ENCODE measurements around the gene PLEKHG1. TPM values are rescaled to one million over a fixed set of nuclear protein-coding genes. Genes with fewer than 3 reads are reported as not detected.
A peak's percentile ranks its signal among the peaks of the same experiment; 100 is the strongest.

Gene PLEKHG1
- total RNA-seq, 6 donors from 2014 or later: 16.3 to 45.4 (median 29.2) TPM

DNA sequence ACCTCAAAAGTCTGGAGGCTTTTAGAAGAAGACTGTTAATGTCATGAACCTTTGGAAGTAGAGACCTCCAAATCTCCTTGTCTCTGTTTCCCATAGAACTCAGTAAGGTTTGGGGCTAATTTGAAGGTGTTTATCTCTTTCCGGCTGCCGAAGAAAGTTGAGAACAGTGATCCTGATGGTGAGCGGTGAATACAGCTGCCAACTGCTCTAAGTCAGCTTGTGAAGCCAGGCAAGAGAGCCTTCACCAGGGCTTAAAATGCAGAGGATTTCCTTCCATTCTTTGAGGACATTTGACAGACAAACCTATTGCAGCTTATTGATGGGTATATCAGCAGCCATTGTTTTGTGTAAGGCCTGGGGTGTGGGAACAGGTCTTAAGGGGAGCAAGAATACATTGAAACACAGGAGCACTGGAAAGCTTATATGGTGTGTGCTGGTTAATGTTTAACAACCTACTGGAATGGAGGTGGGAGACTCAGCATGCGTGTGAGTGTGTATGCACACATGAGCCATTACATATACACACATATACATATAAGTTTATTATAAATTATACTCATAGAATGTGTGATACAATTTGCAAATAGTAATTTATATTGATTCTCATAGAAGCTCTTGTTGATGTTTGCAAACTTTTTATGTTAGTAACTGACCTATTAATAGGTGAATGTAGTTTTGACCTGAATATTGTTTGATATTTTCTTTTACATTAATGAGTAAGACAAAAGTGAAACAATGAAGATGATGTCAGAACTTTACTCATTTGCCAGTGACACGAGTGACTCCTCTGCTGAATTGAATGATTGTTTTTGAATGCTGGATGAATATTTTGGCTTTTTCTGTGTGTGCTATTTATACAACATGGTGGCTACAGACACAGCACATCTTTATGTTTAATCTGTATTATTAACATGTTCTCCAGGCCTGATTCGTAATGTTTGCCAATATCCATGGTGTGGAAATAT is 18.1 kb downstream of the PLEKHG1 start:
- no peak overlapping the region for H3K4me3 ChIP-seq
- TF ChIP-seq, protein P1, sequence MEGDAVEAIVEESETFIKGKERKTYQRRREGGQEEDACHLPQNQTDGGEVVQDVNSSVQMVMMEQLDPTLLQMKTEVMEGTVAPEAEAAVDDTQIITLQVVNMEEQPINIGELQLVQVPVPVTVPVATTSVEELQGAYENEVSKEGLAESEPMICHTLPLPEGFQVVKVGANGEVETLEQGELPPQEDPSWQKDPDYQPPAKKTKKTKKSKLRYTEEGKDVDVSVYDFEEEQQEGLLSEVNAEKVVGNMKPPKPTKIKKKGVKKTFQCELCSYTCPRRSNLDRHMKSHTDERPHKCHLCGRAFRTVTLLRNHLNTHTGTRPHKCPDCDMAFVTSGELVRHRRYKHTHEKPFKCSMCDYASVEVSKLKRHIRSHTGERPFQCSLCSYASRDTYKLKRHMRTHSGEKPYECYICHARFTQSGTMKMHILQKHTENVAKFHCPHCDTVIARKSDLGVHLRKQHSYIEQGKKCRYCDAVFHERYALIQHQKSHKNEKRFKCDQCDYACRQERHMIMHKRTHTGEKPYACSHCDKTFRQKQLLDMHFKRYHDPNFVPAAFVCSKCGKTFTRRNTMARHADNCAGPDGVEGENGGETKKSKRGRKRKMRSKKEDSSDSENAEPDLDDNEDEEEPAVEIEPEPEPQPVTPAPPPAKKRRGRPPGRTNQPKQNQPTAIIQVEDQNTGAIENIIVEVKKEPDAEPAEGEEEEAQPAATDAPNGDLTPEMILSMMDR (IDR thresholded peaks at IDR 0.05): no peak
- no peak for TF ChIP-seq POLR2A (IDR thresholded peaks at IDR 0.05)
- TF ChIP-seq EP300 (IDR thresholded peaks at IDR 0.05): no peak
- no peak for TF ChIP-seq POLR2AphosphoS5 (IDR thresholded peaks at IDR 0.05)
- WGBS, 2 donors: 70 to 75% methylated on average over 6 of the region's 6 CpGs
- peaks cover 7 to 20% (median 11%) of the 10 kb centered on the region in 4 donors for H3K4me1 ChIP-seq
- ATAC-seq (ENCODE audit: low FRiP score in 2 of 2): no peak
- no peak overlapping the region for H3K27ac ChIP-seq
- H3K36me3 ChIP-seq: no peaks in the 10 kb centered on the region
- H3K9me3 ChIP-seq: no peaks in the 10 kb centered on the region
- DNase-seq: no peak
- H3K27me3 ChIP-seq: no peaks in the 10 kb centered on the region

DNA sequence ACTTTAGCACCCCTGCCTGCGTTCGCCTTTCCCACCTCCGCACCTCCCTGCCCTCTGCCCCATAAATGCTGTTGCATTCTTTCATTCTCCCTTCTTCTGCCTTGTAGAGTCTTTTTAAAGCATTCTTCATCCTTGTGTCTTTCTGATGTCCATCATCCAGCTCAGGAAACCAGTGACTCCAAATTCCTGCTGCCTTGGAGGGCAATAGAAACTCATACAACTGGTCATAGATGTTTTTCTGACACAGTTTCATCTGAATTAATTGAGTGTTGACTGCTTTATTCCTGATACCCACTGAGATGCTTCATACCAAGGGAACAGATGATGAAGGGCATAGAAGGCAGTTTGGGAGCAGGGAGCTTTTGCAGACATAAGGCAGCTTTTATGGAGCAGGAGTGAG is 19.6 kb downstream of the PLEKHG1 start:
- TF ChIP-seq EP300 (IDR thresholded peaks at IDR 0.05) (no peak), POLR2A (IDR thresholded peaks at IDR 0.05) (no peak), POLR2AphosphoS5 (IDR thresholded peaks at IDR 0.05) (no peak)
- TF ChIP-seq, protein P1 (IDR thresholded peaks at IDR 0.05): no peak
- no peaks in the 10 kb centered on the region for H3K27me3 ChIP-seq
- H3K4me3 ChIP-seq: no peak overlapping the region
- no peak for DNase-seq
- H3K27ac ChIP-seq: no peak overlapping the region
- 92 to 99% methylated on average over 3 of the region's 3 CpGs for WGBS, 2 donors
- H3K9me3 ChIP-seq: no peaks in the 10 kb centered on the region
- peaks cover 14 to 21% (median 16%) of the 10 kb centered on the region in 4 donors for H3K4me1 ChIP-seq
- H3K36me3 ChIP-seq: no peaks in the 10 kb centered on the region
- no peak for ATAC-seq (ENCODE audit: low FRiP score in 2 of 2)

DNA sequence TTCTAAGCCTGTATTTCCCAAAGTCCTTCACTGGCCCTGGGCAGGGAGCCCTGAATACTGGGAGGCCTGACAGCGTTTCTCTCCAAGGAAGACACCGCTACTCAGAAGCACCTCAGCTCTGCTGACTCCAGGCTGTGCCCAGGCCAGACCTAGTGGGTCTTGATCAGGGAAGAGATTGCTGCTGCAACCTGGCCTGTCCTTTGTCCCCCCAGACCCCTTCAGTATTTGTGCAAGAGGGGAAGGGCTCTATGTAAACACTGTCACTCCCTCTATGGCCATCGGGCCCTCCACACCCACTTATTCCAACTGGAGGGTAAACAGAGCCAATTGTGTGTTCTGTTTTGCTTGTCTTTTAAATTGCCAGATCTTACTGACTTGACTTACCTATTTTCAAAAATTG is 20.6 kb downstream of the PLEKHG1 start:
- Histone ChIP-seq H3K27me3 (no peaks in the 10 kb centered on the region), H3K9me3 (no peaks in the 10 kb centered on the region), H3K27ac (no peak overlapping the region), H3K4me1 (peaks cover 14 to 21% (median 16%) of the 10 kb centered on the region in 4 donors), H3K36me3 (no peaks in the 10 kb centered on the region), H3K4me3 (no peak overlapping the region)
- DNase-seq (no peak), ATAC-seq (ENCODE audit: low FRiP score in 2 of 2) (no peak)
- WGBS, 2 donors: 56 to 66% methylated on average over 3 of the region's 3 CpGs
- TF ChIP-seq, protein P1 (IDR thresholded peaks at IDR 0.05): no peak
- TF ChIP-seq POLR2A (IDR thresholded peaks at IDR 0.05) (no peak), POLR2AphosphoS5 (IDR thresholded peaks at IDR 0.05) (no peak), EP300 (IDR thresholded peaks at IDR 0.05) (no peak)

DNA sequence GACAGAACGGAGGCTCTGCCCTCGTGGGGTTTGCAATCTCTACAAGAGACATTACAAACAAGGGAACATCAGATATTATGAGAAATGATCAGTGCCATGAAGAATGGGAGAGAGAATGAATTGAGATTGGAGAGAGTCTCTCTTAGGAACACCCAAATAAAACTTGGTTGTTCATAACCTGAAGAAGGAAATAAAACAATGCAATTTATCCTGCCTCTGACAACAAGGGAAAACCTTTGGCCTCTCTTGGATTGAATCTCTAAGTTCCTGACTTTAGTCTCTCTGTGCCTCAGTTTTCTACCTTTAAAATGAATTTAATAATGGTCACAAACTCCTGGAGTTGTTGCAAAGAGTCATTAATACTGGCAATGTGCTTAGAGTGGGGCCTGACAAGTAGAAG is 21.1 kb downstream of the PLEKHG1 start:
- no peaks in the 10 kb centered on the region for H3K27me3 ChIP-seq
- H3K4me3 ChIP-seq: no peak overlapping the region
- DNase-seq (no peak), ATAC-seq (ENCODE audit: low FRiP score in 2 of 2) (no peak)
- 89 to 91% methylated on average over 2 of the region's 2 CpGs for WGBS, 2 donors
- H3K27ac ChIP-seq: no peak overlapping the region
- no peaks in the 10 kb centered on the region for H3K9me3 ChIP-seq
- no peak for TF ChIP-seq POLR2AphosphoS5 (IDR thresholded peaks at IDR 0.05)
- no peak for TF ChIP-seq EP300 (IDR thresholded peaks at IDR 0.05)
- peaks cover 14 to 21% (median 16%) of the 10 kb centered on the region in 4 donors for H3K4me1 ChIP-seq
- no peaks in the 10 kb centered on the region for H3K36me3 ChIP-seq

DNA sequence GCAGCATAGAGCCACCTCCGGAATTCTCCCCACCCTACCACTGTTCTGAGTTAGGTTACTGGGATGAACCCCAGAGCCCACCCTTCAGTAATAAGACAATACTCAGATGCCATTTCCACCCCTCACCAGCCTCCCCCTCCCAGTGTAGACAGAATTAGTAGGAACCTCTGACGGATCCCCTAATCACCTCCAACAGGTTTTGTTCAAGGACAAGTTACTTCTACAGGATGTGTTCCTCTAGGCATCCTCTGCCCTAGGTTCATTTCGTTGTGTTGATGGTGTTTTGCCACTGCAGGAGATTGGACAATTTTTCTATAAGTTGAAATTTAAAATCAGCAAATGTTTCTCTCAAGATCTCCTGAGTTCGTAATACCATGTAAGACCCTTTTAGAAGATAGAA is 22.8 kb downstream of the PLEKHG1 start:
- 72 to 73% methylated on average over 4 of the region's 4 CpGs for WGBS, 2 donors
- TF ChIP-seq POLR2AphosphoS5 (IDR thresholded peaks at IDR 0.05) (no peak), EP300 (IDR thresholded peaks at IDR 0.05) (no peak), POLR2A (IDR thresholded peaks at IDR 0.05) (no peak)
- TF ChIP-seq, protein P1 (IDR thresholded peaks at IDR 0.05): no peak
- no peak overlapping the region for H3K4me3 ChIP-seq
- H3K27ac ChIP-seq: peak overlapping the region in 2 of 4 donors; percentile 13 to 33
- no peaks in the 10 kb centered on the region for H3K36me3 ChIP-seq
- ATAC-seq (ENCODE audit: low FRiP score in 2 of 2) (no peak), DNase-seq (no peak)
- H3K4me1 ChIP-seq: peaks cover 17 to 29% (median 21%) of the 10 kb centered on the region in 4 donors
- H3K27me3 ChIP-seq: no peaks in the 10 kb centered on the region
- no peaks in the 10 kb centered on the region for H3K9me3 ChIP-seq
